HG03280 (cell line): ENCODE results near the gene GID8.

ENCODE experiments used
- ATAC-seq: cut with Tn5 transposase; IDR thresholded peaks from one replicate; pipeline ENCODE4 v1.9.1; 2021; ENCODE audit warnings: mild to moderate bottlenecking, moderate library complexity; ENCODE audit not compliant: unreplicated experiment

The GID8 gene

GRCh38 chr20:62938105-62938888 lies at the start of gene GID8:
Gene GID8 (plus strand): TSS chr20:62938147. CDS start chr20:62941503, 3,356 bp downstream.
- ATAC-seq = peak; percentile 46

DNA sequence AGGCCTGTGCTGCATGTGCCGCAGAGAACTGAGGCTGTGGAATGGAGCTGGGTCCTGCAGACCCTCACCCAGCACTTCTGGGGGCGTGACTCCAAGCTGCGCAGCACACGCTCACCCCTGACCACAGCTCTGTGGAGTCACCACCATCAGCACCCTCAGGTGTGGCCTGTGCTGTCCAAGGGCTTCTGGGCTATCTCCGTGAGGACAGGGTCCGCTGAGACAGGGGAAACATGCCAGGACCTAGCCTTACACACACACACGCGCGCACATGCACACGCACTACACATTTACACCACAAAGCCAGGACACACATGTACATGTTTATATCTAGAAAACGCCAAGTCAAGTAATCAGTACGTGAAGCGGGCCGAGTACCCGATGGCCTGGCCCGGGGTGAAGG lies 49.5 kb upstream of the GID8 start:
- no peak for ATAC-seq

GRCh38 chr20:62888910-62889309 lies 49.0 kb upstream of the GID8 start:
- no peak for ATAC-seq

DNA sequence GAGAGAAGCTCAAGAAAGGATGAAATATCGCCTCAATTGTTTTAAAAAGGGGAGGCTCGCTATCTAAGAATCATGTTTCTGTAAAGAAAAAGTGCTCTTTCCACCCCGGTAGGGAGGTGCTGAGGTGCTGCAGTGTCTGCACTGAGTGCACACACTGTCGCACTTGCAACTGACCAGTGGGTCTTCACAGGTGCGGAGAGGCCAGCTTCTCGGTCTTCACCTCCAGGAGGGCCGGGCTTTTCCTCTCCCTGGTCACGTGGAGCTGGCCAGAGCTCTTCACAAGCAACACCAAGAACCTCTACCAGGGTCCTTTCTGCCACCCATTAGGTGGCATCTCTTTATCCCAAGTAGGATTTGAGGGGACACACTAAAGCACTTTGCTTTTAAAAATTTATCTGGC lies 48.5 kb upstream of the GID8 start:
- ATAC-seq = no peak

DNA sequence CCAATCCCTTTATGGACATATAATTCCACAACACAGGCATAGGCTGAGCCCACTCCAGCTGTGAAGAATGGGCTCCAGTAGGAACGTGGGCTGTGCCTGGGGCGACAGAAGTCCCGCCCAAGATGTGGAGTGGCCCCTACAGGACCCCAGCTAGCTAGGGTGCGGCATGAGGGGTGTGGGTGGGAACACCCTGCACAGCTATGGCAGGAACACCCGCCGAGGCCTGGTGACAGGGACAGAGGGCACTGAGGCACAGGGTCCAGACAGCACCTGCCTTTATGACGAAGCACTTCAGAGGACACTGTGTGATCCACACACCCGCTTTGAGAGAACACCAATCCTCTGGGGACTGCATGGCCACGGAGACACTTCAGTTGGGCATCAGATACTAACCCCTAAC lies 48.1 kb upstream of the GID8 start:
- ATAC-seq = no peak

DNA sequence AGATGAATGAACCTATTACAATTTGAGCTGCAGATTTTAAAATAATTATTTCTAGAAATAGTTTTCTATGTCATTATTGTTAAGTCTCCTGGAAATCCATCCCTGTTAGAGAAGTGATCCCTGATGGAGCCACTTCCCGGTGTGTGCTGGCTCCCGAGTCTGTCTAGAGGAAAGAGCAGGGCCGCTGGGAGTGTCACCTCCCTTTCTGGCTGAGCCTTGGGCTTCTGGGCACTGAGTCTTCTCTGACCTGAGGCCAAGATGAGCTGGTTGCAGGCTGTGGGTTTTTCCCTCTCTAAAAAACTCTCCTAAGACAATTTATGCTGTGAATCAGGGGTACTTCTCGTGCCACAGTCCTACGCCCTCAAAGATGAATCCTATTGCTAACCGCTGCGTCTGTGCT lies 47.5 kb upstream of the GID8 start:
- ATAC-seq = no peak

DNA sequence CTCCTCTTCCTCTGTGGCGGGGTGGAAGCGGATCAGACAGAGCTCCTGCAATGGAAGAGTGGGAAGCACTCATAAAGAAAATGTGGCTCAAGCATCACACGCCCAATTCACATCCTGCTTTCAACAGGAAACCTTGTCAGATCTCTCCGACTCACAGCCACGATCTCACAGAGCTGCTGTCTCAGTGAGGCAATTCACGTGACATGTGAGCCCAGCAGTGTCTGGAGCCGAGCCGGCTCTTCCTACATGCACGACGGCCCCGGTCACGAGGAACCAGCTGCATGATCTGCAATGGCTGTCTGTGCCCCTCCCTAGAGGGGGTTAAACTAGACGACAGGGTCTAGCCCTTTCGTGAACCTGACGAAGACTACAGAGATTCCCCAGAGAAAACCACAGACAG lies 46.8 kb upstream of the GID8 start:
- ATAC-seq = no peak

GRCh38 chr20:62892348-62893304 lies 45.3 kb upstream of the GID8 start:
- no peak for ATAC-seq

GRCh38 chr20:62893700-62894099 lies 44.2 kb upstream of the GID8 start:
- no peak for ATAC-seq

- no peak for ATAC-seq
Measured at GRCh38 chr20:62894261-62894660, 43.7 kb upstream of the GID8 start.

GRCh38 chr20:62895539-62895938 lies 42.4 kb upstream of the GID8 start:
- no peak for ATAC-seq

DNA sequence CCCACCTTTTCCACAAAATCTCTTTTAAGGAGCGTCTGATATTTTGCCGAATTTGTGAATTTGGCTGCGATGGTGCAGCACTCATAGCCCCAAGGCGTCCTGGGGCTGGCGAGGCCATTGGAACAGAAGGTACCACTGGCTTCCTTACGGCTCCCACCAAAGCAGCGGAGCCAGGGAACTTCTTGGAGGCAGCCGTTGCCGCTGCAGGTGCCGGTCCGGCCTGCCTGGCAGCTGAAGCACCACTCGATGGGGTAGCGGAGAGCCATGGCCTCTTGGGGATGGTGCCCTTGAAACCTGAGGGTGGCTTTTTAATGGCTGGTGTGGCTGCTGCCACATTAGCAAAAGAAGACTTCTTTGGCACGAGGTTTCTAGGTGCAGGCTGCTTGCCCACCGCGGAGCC lies 41.4 kb upstream of the GID8 start:
- ATAC-seq = no peak

DNA sequence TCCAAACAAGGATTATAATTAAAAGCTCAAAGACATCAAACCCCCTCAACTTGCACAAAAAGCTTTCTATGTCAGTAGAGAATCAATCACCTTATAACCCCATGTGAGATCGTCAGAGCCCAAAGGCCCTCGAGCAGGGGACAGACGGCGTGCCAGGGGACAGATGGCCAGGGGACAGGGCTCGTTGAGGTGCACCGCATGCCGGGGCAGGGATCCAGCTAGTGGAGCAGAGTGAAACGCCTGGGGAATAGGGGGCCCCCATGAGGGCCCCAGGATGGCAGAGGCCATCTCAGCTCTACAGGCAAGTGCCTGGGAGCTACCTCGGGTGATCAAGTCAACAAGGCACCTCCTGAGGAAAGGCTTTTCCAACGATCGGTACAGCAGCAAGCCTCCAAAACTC lies 40.3 kb upstream of the GID8 start:
- ATAC-seq = no peak

- no peak for ATAC-seq
Measured at GRCh38 chr20:62898093-62898964, 39.6 kb upstream of the GID8 start.

- ATAC-seq = no peak
Measured at GRCh38 chr20:62898970-62899632, 38.8 kb upstream of the GID8 start.

- ATAC-seq = no peak
Measured at GRCh38 chr20:62899633-62900051, 38.3 kb upstream of the GID8 start.

DNA sequence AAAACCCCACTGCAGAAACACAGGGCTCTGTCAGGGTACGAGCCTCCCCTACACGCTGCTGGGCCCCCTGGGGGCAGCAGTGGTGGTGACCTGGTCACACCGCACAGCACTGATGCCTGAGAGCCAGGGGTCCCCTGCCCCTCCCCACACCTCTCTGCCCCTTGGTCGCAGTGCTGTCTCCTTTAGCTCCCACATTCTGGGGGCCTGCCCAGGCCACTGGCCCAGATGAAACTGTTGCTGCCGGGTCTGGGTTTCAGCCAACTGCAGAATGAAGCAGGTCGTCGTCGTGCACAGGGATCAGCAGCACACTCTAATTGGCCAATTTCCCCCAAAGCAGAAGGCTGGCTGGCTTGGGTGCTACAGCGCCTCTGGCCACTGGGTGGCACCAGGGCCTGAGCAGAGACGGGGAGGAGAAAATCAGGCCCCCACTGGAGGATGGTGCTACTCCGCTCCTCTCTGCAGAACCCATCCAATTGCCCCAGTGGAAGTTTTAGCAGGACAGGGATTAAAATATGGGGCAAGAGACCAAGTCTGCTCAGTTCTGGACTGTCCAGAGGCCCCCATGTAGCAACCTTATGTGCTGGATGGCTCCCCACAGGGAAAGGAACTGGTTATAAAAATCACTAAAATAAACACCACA lies 37.8 kb upstream of the GID8 start:
- peak; percentile 92 for ATAC-seq

- peak; percentile 14 for ATAC-seq
Measured at GRCh38 chr20:62900692-62901584, 37.0 kb upstream of the GID8 start.

DNA sequence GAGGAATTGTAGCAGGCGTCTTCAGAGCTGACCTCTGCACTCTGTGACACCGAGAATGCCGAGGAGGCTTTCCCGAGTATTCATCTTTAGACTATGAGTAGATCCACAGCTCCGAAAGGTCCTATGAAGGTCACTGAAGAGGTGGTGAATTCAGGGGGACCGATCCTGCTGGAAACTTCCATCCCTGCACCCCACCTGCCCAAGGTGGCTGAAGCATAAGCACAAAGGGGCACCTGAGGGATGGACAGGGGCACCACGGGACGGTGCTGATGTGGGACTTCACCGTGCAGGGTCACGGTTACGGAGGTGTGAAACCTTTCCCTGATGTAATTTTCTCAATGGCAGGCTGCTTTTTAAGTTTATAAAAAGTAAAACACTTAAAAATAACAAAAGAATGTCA lies 36.1 kb upstream of the GID8 start:
- ATAC-seq = no peak
